HCT116 (cell line): ENCODE measurements around the gene CABLES1. TPM values are rescaled to one million over a fixed set of nuclear protein-coding genes. Genes with fewer than 3 reads are reported as not detected.

ENCODE experiments used
- ATAC-seq: fragments of 200-7000 bp; cut with Tn5 transposase; 2 replicates; pipeline ENCODE4 v1.9.1; 2020; ENCODE audit warnings: mild to moderate bottlenecking, moderate library complexity
- BruUV-seq: library from RNA; stranded (reverse); fragments of 400-500 nt; replicated peaks from 2 replicates; lab custom pipeline; 2021; lab: Mats Ljungman, UMichigan
- CTCF ChIA-PET: fragments of 300-600 bp; sonication (Branson Sonifier 250); formaldehyde crosslinking; loops from one replicate; lab custom pipeline; 2021; ENCODE audit warnings: antibody characterized with exemption; lab: Charles Lee
- POLR2A ChIA-PET: fragments of 300-600, 350-600 bp; sonication (Branson Sonifier 250); formaldehyde crosslinking; loops from one replicate; lab custom pipeline; 2021; ENCODE audit warnings: antibody characterized with exemption; lab: Charles Lee
- RAD21 ChIA-PET, 2 experiments: fragments of 300-600 bp; sonication (Branson Sonifier 250); formaldehyde crosslinking; loops; one replicate each; lab custom pipeline; 2023; ENCODE audit warnings: low total read pairs in 2 of 2; ENCODE audit not compliant: uncharacterized antibody in 2 of 2, unreplicated experiment in 2 of 2, low non-redundant PET in 1 of 2; lab: Charles Lee
- DNase-seq: peaks from one replicate; pipeline ENCODE4 v3.0.0-alpha.2; 2010; ENCODE audit warnings: low read depth, low spot score
- H2AFZ ChIP-seq: fragments of 200-600 bp; shearing (Covaris generic), sonication (generic); 2 replicates; pipeline ENCODE4 v1.6.1; 2017; ENCODE audit warnings: low read depth, mixed run types, mixed read lengths, antibody characterized with exemption, low read length; ENCODE audit not compliant: poor library complexity, severe bottlenecking
- H3K27ac ChIP-seq: 2 replicates; pipeline ENCODE4 v1.5.1; 2012; ENCODE audit warnings: low read depth, low read length
- H3K27me3 ChIP-seq: fragments of 200-600 bp; sonication (generic); 2 replicates; pipeline ENCODE4 v1.6.1; 2016; ENCODE audit warnings: mixed run types, low read length, mixed read lengths; ENCODE audit not compliant: insufficient read depth
- H3K36me3 ChIP-seq, 2 experiments: fragments of 200-500 bp in 1 of 2; fragments of 200-600 bp in 1 of 2; sonication (Bioruptor generic) in 1 of 2; sonication (generic) in 1 of 2; 2 replicates each; pipeline versions ENCODE4 v1.5.1 to v1.6.1; 2014 to 2016; ENCODE audit warnings: low read length in 2 of 2, inconsistent platforms in 1 of 2, mixed read lengths in 1 of 2, mixed run types in 1 of 2; ENCODE audit not compliant: insufficient read depth in 2 of 2, control insufficient read depth in 1 of 2
- H3K4me1 ChIP-seq, 2 experiments: fragments of 200-600 bp in 1 of 2; sonication (generic) in 1 of 2; 2 replicates each; pipeline versions ENCODE4 v1.5.1 to v1.6.1; 2012 to 2017; ENCODE audit warnings: low read length in 2 of 2, inconsistent platforms in 1 of 2, mild to moderate bottlenecking in 1 of 2, mixed read lengths in 1 of 2, mixed run types in 1 of 2, moderate library complexity in 1 of 2; ENCODE audit not compliant: insufficient read depth in 2 of 2, control insufficient read depth in 1 of 2
- H3K4me2 ChIP-seq: fragments of 200-600 bp; sonication (generic); 2 replicates; pipeline ENCODE4 v1.6.1; 2017; ENCODE audit warnings: mixed run types, low read length, mixed read lengths
- H3K4me3 ChIP-seq, 2 experiments: fragments of 200-600 bp in 1 of 2; sonication (generic) in 1 of 2; replicated peaks in 1 of 2; 2 replicates each; pipeline ENCODE4 v1.5.1; 2011 to 2016; ENCODE audit warnings: low read length in 2 of 2, control low read depth in 1 of 2, low read depth in 1 of 2, mild to moderate bottlenecking in 1 of 2, mixed read lengths in 1 of 2, mixed run types in 1 of 2
- H3K79me2 ChIP-seq: fragments of 200-600 bp; sonication (generic); 2 replicates; pipeline ENCODE4 v1.6.1; 2017; ENCODE audit warnings: mild to moderate bottlenecking, mixed run types, low read length, moderate library complexity, mixed read lengths; ENCODE audit not compliant: insufficient read depth
- H3K9ac ChIP-seq: fragments of 200-600 bp; sonication (generic); 2 replicates; pipeline ENCODE4 v1.6.1; 2016; ENCODE audit warnings: low read length, mixed read lengths
- H3K9me2 ChIP-seq: fragments of 200-600 bp; sonication (generic), shearing (Covaris generic); 2 replicates; pipeline ENCODE4 v1.6.1; 2017; ENCODE audit warnings: mixed run types, mild to moderate bottlenecking, moderate library complexity; ENCODE audit not compliant: insufficient read depth
- H3K9me3 ChIP-seq, 2 experiments: fragments of 200-500 bp in 1 of 2; fragments of 200-600 bp in 1 of 2; sonication (Bioruptor generic) in 1 of 2; sonication (generic) in 1 of 2; 2 replicates each; pipeline ENCODE4 v1.6.1; 2014 to 2017; ENCODE audit warnings: low read length in 2 of 2, mixed read lengths in 2 of 2, inconsistent platforms in 1 of 2, low read depth in 1 of 2, mild to moderate bottlenecking in 1 of 2, mixed run types in 1 of 2, moderate library complexity in 1 of 2; ENCODE audit not compliant: control insufficient read depth in 1 of 2, insufficient read depth in 1 of 2
- H4K20me1 ChIP-seq: fragments of 200-600 bp; sonication (generic), shearing (Covaris generic); 2 replicates; pipeline ENCODE4 v1.6.1; 2017; ENCODE audit warnings: mixed run types, mild to moderate bottlenecking, moderate library complexity; ENCODE audit not compliant: insufficient read depth
- CBX3 ChIP-seq: IDR thresholded peaks from 2 replicates; pipeline ENCODE4 v1.6.1; 2012; ENCODE audit warnings: low read depth
- CEBPB ChIP-seq: IDR thresholded peaks from 2 replicates; pipeline ENCODE4 v1.6.1; 2012; ENCODE audit warnings: low read depth
- EGR1 ChIP-seq: IDR thresholded peaks from 2 replicates; pipeline ENCODE4 v1.6.1; 2012; ENCODE audit warnings: low read depth
- ELF1 ChIP-seq: IDR thresholded peaks from 2 replicates; pipeline ENCODE4 v1.6.1; 2012; ENCODE audit warnings: low read depth, borderline replicate concordance
- FOSL1 ChIP-seq: IDR thresholded peaks from 2 replicates; pipeline ENCODE4 v1.6.1; 2012; ENCODE audit warnings: low read depth
- JUND ChIP-seq: IDR thresholded peaks from 2 replicates; pipeline ENCODE4 v1.6.1; 2012
- POLR2A ChIP-seq: IDR thresholded peaks from 2 replicates; pipeline ENCODE4 v1.7.0; 2011; ENCODE audit warnings: borderline replicate concordance; ENCODE audit not compliant: insufficient read depth, insufficient read length; ENCODE audit errors: extremely low read depth
- POLR2AphosphoS5 ChIP-seq: IDR thresholded peaks from 2 replicates; pipeline ENCODE4 v1.6.1; 2011; ENCODE audit warnings: mild to moderate bottlenecking, low read depth, low read length, moderate library complexity
- RAD21 ChIP-seq: IDR thresholded peaks from 2 replicates; pipeline ENCODE4 v1.6.1; 2012; ENCODE audit warnings: low read depth, mild to moderate bottlenecking
- SIN3A ChIP-seq: IDR thresholded peaks from 2 replicates; pipeline ENCODE4 v1.6.1; 2012; ENCODE audit warnings: low read depth
- SP1 ChIP-seq: IDR thresholded peaks from 2 replicates; pipeline ENCODE4 v1.6.1; 2012; ENCODE audit warnings: low read depth
- SRF ChIP-seq: IDR thresholded peaks from 2 replicates; pipeline ENCODE4 v1.6.1; 2012; ENCODE audit warnings: low read depth
- YY1 ChIP-seq: IDR thresholded peaks from 2 replicates; pipeline ENCODE4 v1.6.1; 2011; ENCODE audit warnings: low read length, low read depth, moderate library complexity, mild to moderate bottlenecking; ENCODE audit not compliant: insufficient replicate concordance; ENCODE audit errors: extremely low read depth
- ZFX ChIP-seq: fragments of 450-650 bp; IDR thresholded peaks from 2 replicates; pipeline ENCODE4 v1.6.1; 2017
- ZNF274 ChIP-seq: fragments of 200-500 bp; sonication (Bioruptor generic); IDR thresholded peaks from 2 replicates; pipeline ENCODE4 v1.6.1; 2014; ENCODE audit warnings: mild to moderate bottlenecking, low read depth, low read length, inconsistent platforms
- intact Hi-C: fragments of 100-400 bp; cut with micrococcal nuclease; formaldehyde crosslinking; loops from 2 replicates; pipeline ENCODE4 v1.10.0; 2022
- total RNA-seq: library from RNA; stranded (reverse); gene quantifications from one replicate; pipeline ENCODE4 v1.2.1, GENCODE V29; 2021; ENCODE audit not compliant: unreplicated experiment
- TF ChIP-seq, protein P1 (sequence below): IDR thresholded peaks from 2 replicates; pipeline ENCODE4 v1.6.1; 2012; ENCODE audit warnings: low read depth
- TF ChIP-seq, protein P2 (sequence below): IDR thresholded peaks from 2 replicates; pipeline ENCODE4 v1.6.1; 2012
- TF ChIP-seq, protein P3 (sequence below), 3 experiments: fragments of 200-600 bp in 1 of 3; sonication (generic) in 1 of 3; IDR thresholded peaks in 2 of 3; conservative IDR thresholded peaks in 1 of 3; 2 replicates each; pipeline ENCODE4 v1.5.1; 2012 to 2017; ENCODE audit warnings: low read depth in 2 of 3, low read length in 2 of 3, antibody characterized with exemption in 1 of 3, borderline replicate concordance in 1 of 3, control low read depth in 1 of 3, mild to moderate bottlenecking in 1 of 3, mixed read lengths in 1 of 3, mixed run types in 1 of 3, moderate library complexity in 1 of 3; ENCODE audit not compliant: insufficient read depth in 1 of 3
- TF ChIP-seq, protein P4 (sequence below): IDR thresholded peaks from 2 replicates; pipeline ENCODE4 v1.6.1; 2012

The CABLES1 gene
- total RNA-seq, 1 experiment from 2014 or later = 7.7 TPM

DNA sequence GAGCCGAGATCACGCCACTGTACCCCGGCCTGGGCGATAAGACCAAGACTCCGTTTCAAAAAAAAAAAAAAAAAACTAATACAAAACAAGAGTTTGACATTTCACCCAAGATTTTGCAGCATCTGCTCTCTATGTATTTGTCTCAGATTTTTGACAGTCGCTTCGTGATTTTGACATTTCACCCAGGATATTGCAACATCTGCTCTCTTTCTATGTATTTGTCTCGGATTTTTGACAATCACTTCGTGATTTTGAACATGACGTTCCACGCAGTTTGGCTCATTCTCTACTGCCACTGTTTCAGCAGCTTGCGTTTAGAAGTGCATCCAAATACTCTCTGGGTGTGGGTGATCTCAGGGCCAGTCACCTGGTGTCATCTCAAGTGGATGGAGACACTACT lies 108.5 kb downstream of the CABLES1 start:
- BruUV-seq = no TSS peak
- Histone ChIP-seq H3K4me1 (no peaks in the 10 kb centered on the region), H3K4me2 (no peak overlapping the region), H3K79me2 (no peaks in the 10 kb centered on the region), H2AFZ (no peak overlapping the region), H3K9me2 (no peaks in the 10 kb centered on the region), H3K9me3 (no peaks in the 10 kb centered on the region), H3K9ac (no peak overlapping the region)
- intact Hi-C loops = no loop called here
- TF ChIP-seq SIN3A (no peak), YY1 (no peak), FOSL1 (no peak), POLR2AphosphoS5 (no peak), SP1 (no peak), EGR1 (no peak), ZFX (no peak), ZNF274 (no peak), CEBPB (no peak), ELF1 (no peak), RAD21 (no peak), POLR2A (no peak), SRF (no peak), JUND (no peak), CBX3 (no peak)
- TF ChIP-seq, protein P1, sequence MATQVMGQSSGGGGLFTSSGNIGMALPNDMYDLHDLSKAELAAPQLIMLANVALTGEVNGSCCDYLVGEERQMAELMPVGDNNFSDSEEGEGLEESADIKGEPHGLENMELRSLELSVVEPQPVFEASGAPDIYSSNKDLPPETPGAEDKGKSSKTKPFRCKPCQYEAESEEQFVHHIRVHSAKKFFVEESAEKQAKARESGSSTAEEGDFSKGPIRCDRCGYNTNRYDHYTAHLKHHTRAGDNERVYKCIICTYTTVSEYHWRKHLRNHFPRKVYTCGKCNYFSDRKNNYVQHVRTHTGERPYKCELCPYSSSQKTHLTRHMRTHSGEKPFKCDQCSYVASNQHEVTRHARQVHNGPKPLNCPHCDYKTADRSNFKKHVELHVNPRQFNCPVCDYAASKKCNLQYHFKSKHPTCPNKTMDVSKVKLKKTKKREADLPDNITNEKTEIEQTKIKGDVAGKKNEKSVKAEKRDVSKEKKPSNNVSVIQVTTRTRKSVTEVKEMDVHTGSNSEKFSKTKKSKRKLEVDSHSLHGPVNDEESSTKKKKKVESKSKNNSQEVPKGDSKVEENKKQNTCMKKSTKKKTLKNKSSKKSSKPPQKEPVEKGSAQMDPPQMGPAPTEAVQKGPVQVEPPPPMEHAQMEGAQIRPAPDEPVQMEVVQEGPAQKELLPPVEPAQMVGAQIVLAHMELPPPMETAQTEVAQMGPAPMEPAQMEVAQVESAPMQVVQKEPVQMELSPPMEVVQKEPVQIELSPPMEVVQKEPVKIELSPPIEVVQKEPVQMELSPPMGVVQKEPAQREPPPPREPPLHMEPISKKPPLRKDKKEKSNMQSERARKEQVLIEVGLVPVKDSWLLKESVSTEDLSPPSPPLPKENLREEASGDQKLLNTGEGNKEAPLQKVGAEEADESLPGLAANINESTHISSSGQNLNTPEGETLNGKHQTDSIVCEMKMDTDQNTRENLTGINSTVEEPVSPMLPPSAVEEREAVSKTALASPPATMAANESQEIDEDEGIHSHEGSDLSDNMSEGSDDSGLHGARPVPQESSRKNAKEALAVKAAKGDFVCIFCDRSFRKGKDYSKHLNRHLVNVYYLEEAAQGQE = no peak
- TF ChIP-seq, protein P2, sequence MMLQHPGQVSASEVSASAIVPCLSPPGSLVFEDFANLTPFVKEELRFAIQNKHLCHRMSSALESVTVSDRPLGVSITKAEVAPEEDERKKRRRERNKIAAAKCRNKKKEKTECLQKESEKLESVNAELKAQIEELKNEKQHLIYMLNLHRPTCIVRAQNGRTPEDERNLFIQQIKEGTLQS = no peak
- TF ChIP-seq, protein P3, sequence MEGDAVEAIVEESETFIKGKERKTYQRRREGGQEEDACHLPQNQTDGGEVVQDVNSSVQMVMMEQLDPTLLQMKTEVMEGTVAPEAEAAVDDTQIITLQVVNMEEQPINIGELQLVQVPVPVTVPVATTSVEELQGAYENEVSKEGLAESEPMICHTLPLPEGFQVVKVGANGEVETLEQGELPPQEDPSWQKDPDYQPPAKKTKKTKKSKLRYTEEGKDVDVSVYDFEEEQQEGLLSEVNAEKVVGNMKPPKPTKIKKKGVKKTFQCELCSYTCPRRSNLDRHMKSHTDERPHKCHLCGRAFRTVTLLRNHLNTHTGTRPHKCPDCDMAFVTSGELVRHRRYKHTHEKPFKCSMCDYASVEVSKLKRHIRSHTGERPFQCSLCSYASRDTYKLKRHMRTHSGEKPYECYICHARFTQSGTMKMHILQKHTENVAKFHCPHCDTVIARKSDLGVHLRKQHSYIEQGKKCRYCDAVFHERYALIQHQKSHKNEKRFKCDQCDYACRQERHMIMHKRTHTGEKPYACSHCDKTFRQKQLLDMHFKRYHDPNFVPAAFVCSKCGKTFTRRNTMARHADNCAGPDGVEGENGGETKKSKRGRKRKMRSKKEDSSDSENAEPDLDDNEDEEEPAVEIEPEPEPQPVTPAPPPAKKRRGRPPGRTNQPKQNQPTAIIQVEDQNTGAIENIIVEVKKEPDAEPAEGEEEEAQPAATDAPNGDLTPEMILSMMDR (IDR thresholded peaks at IDR 0.05 in 2 of 3, conservative IDR thresholded peaks at IDR 0.05 in 1 of 3; ENCODE audit: borderline replicate concordance in 1 of 3, insufficient read depth in 1 of 3, low read depth in 2 of 3, low read length in 2 of 3) = no peak
- TF ChIP-seq, protein P4, sequence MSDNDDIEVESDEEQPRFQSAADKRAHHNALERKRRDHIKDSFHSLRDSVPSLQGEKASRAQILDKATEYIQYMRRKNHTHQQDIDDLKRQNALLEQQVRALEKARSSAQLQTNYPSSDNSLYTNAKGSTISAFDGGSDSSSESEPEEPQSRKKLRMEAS = no peak
- TF ChIP-seq, all 23 proteins: peak for 0
- RAD21 ChIA-PET = no interaction called here
- no peaks in the 10 kb centered on the region for H4K20me1 ChIP-seq
- ATAC-seq (no peak), DNase-seq (no peak)
- CTCF ChIA-PET = no interaction called here
- no peak overlapping the region for H3K27ac ChIP-seq
- H3K4me3 ChIP-seq = no peak overlapping the region
- H3K36me3 ChIP-seq = 0 out of 4 replicates have a peak, but pooled peaks cover 0 to 2% of the 10 kb centered on the region in 2 experiments
- POLR2A ChIA-PET = no interaction called here
- H3K27me3 ChIP-seq = no peaks in the 10 kb centered on the region
